Fibroblast of upper back skin (primary cell): ENCODE data around the gene ADARB2.
"Not testable (repeated sequence)": the region's sequence is repeated elsewhere in the genome, so short reads cannot be mapped to it uniquely, and the experiment has no call there.

Experiments
- DNase-seq: peaks from one replicate; pipeline ENCODE4 v3.0.0-alpha.2; 2013

Gene ADARB2

DNA sequence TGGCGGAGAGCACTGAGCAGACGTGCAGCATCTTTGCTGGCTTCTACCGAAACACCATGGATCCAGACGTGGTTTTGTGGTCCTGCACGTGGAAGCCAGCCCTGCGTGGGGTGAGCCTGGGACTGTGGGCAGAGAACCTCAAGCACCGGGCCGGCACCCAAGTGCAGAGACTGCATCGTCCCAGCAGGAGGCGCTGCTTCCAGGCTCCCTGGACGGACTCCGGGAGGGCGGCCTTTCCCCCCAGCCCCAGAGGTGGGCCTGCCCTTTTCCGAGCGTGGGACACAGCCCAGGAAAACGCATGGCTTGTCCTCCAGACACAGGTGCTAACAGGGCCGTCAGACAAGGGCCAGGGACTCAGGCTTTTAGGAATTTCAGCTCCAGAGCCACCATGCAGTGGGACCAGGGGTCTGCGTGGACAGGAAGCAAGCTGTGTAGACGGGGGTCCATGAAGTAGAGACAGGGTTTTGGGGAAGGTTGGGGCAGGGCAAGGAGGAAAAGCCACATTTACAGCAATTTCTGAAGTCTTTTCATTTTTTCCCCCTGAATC lies 377.2 kb downstream of the ADARB2 start:
- DNase-seq: peak; percentile 40

DNA sequence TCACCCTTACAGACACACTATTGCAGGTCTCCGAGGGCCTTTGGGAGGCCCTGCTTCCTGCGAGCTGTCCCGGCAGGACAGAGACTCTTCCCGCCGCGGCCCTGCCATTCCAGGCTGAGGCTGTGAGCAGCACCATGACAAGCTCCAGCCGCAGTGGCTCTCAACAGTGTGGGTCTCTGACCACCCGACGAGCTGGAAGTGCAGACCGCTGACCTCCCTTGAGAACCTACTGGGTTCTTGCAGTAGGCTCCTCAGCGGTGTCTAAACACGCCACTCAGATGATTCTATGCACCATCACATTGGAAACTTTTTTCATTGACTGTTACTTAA lies 377.7 kb downstream of the ADARB2 start:
- DNase-seq: no peak

DNA sequence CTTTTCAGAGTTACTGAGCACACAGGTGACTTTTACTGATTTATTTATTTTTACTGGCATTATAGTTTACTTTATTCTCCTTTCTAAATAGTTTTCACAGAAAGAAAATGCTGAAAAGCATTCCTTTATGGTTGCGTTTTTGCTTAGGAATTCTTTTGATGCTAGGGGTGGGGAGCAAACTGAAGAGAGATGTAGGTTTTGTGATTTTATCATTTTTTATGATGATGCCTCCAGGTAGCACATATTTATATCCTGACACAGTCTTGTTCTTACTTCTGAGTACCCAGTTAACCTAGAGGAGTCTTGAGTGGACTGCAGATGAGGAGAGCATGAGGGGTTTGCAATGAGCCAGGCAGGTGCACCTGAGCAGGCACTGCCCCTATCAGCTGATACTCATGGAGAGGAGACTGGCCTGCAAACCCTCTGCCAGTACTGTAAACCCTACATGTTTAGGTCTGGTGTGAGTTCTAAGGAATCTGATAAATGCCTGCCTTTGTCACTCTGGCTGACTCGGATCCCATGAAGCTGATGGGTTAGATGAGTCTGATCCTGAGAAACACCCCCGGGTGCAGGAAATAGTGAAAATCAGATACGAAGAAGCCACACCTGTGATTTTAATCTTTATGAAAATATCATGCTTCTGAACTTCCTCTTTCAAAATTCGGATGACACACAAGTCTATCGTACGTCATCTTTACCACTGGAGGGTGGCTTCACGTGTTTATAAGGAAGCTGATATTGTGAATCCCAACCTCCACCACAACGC lies 378.3 kb downstream of the ADARB2 start:
- DNase-seq: no peak

DNA sequence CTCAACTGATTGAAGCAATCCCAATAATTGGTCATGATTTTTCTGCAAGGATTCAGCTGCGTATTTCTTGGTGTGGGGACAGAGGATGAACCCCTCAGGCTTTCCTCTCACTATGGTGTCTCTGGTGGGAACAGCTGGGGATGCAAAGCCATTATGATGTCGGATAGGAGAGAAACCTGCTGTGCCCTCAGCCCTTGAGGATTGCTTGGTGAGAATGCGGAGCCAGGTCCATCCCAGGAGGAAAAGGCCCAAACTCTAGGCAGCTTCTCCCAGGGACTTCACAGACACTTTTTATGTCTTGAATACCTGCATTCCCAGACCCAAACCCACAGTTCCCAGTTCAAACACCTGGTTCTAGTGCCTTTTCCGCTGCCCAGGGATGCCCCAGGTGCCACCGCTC lies 379.2 kb downstream of the ADARB2 start:
- no peak for DNase-seq

DNA sequence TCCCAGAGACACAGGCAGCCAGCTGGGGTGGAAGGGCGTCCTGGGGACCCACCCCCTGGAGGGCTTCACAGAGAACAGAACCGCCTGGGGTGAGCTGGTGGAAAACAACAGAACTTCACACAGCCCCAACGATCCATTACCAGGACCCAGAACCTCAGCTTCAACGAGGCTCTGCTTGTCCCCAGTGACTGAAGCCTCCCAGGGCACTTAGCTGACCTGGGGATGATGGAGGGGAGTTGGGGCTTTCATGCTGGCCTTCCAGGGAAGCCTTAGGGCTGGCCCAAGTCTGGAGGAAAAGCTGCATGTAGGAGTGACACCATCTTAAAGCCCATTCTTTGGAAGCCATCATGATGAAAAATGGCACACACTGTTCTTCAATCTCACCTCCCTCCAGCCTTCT lies 381.0 kb downstream of the ADARB2 start:
- DNase-seq: no peak

DNA sequence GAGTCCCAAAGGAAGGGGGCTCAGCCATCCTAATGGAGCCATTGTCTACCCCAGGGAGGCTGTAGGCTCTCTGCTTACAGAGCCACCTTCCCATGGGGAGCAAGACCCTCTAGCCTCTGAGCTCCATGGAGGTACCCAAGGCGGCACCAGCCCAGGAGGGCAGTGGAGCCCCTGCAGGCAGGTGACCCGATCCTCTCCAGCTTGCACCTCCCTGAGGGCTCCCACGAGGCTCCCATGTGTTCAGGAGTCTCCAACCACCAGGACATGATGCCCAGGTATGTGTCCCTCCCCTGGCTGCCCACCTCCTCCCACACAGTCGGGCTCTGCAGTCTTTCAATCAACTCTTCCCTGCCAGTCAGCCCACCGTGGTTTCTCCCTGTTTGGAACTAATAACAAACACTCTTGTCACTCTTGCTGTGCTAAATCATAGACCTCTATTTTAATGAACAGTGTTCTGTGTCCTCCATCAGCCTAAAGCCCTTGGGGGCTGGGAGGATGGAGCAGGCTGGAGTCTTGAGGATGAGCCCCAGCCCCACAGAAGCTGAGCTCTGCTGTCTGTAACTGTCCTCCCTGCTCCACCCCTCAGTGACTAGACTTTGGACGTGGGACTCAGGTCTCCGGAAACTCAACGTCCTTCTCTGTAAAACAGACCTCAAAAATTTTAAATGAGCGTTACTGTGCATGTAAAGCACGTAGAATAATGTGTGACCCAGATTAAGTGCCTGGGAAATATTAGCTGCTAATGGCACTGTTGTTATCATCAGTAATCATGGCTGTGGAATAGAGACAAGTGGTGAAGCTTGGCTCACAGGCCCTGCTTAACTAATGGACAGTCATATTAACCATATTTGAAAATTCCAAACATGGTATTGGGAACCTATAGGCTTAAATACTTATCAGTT lies 382.3 kb downstream of the ADARB2 start:
- no peak for DNase-seq

DNA sequence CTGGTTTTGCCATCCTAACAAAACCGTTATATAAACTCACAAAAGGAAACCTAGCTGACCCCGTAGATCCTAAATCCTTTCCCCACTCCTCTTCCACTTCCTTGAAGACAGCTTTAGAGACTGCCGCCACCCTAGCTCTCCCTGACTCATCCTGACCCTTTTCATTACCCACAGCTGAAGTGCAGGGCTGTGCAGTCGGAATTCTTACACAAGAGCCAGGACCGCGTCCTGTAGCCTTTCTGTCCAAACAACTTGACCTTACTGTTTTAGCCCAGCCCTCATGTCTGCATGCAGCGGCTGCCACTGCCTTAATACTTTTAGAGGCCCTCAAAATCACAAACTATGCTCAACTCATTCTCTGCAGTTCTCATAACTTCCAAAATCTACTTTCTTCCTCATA lies 385.0 kb downstream of the ADARB2 start:
- not testable (repeated sequence) for DNase-seq

DNA sequence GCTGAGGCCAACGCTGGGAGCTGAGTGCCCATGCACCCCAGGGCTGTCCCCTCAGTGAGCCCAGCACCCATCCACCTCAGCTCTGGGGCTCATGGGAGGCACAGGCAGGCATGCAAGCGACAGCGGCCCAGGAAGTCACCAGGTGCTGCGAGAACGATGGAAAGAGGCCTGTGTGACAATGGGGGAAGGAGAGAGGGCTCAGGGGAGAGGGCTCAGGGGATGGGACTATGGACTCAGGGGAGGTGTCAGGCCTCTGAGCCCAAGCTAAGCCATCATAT lies 388.6 kb downstream of the ADARB2 start:
- no peak for DNase-seq

DNA sequence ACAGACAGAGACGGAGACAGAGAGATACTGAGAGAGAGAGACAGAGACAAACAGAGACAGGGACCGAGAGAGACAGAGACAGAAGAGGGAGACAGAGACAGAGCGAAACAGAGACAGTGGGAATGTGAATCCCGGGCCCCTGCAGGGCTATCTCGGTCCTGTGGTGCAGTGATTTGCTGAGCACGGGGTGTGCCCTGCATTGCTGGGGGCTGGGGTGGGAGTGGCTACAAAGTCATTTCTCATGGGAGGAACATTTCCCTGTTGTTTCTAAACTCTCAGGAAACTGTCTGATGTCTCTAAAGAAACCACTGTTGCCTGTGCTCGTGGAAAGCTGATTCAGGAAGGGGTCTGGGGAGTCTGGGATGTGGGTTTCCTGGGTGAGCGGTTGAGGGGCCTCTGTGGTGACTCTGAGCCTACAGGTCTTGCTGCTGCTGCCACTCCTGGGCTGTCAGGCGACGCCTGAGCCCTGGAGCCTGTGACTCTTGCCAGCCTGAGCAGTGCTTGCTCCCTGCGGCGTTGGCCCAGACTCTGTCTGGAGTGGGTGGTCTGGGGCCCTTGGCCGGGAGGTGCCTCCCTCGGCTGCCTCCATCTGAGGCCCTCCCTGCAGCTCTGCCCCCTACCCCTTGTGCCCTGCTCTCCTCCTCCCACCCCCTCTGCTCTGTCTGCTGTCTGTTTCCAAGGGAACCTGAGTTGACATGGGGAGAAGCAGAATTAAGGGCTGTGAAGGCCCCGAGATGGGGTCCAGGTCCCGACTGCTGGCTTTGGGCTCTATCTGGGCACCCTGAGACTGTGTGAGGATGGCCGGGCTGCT lies 389.2 kb downstream of the ADARB2 start:
- no peak for DNase-seq

DNA sequence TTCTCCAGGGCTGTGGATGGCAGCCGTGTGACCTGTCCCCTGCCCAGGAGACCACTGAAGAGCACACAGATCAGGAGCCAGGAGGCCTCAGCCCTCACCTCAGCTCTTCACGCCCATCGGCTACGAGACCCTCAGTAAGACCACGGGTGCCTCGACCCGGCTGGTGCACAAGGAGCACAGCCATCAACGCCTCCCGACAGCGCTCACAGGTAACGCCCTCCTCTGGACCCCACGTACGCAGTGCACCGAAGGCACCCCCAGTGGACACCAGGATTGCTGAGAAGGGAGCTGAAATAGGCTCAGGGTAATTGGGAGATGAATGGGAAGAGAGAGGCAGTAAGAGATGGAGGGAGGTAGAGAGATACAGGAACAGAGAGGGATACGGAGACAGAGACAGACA lies 389.8 kb downstream of the ADARB2 start:
- no peak for DNase-seq

DNA sequence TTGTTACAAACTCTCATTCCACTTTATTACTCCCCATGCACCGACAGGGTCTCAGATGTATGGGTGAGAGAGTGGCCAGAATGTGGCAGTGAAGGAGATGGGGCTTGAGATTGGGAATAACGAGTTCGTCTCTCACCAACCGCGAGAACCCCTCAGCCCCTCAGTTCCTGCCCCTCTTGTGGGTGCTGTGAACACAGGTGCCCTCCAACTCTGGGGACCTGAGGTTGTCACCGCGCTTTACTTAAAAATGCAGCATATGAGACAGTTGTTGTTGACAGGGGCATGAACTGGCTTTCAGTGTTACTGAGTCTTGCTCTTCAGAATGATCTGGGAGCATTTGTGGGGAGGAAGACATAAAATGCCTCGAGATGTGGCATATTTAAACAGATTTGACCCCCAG lies 391.1 kb downstream of the ADARB2 start:
- no peak for DNase-seq

DNA sequence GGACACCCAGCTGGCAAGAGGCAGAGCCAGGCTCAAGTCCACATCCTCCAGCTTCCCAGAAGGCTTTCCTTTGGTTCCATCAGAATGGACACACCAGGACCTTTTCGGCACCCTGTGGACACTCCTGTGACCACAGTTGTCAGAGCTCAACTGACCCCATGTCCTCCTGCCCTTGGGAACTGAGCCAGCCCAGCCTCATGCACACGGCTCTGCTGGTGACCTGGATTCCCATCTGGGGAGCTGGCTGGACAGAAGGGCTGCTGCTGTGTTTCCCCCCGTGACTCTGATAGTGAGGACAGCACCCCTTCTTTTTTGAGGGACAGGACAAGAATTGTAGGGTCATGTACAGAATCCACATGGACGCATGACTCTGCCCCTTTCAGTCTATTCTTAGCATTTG lies 392.0 kb downstream of the ADARB2 start:
- DNase-seq: no peak

DNA sequence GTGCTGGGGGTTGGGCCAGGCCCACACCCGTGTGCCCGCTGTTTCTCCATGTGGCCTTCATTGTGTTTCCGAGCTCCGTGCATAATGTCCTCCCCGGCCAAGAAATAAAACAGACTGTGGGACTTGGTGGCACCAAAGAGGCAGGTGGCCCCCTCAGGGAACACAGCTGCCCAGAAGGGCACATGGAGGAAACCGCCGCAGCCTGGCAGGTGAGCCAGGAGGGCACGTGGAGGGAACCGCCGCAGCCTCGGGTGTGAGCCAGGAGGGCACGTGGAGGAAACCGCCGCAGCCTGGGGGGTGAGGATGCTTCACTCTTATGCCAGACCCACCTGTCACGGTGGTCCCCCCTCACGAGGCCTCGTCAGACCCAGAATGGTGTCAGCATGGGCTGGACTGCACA lies 392.5 kb downstream of the ADARB2 start:
- DNase-seq: no peak

DNA sequence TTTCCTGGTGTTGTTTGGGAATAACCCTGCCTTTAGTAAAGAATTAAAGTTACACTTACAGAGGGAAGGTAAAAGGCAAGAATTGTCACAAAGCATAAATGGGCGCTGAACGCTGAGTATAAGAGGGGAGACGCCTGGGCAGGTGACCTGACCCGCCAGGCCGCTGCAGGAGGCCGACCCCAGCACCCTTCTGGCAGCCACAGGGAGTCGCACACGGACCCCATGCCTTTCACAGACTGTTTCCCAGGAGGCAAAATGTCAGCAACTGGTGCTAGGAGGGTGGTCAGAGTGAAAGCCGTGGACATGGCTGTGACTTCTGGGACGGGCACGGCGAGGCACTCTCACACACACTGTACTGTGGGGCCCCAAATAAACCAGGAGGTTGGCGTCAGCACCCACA lies 392.9 kb downstream of the ADARB2 start:
- no peak for DNase-seq

DNA sequence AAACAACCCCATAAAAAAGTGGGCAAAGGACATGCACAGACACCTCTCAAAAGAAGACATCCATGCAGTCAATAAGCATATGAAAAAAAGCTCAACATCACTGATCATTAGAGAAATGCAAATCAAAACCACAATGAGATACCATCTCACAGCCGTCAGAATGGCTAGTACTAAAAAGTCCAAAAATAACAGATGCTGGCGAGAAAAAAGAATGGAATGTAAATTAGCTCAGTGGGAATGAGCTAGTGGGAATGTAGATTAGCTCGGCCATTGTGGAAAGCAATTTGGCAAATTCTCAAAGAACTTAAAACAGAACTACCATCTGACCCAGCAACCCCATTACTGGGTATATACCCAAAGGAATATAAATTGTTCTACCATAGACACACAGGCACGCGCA lies 394.1 kb downstream of the ADARB2 start:
- DNase-seq: no peak

DNA sequence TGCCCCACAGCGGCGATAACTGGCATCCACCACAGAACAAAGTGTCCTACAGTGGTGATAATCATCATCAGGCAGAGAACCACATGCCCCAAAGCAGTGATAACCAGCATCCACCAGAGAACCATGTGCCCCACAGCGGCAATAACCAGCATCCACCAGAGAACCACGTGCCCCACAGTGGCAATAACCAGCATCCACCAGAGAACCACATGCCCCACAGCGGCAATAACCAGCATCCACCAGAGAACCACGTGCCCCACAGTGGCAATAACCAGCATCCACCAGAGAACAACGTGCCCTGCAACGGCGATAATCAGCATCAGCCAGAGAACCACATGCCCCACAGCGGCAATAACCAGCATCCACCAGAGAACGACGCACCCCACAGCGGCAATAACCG lies 396.3 kb downstream of the ADARB2 start:
- DNase-seq: not testable (repeated sequence)

DNA sequence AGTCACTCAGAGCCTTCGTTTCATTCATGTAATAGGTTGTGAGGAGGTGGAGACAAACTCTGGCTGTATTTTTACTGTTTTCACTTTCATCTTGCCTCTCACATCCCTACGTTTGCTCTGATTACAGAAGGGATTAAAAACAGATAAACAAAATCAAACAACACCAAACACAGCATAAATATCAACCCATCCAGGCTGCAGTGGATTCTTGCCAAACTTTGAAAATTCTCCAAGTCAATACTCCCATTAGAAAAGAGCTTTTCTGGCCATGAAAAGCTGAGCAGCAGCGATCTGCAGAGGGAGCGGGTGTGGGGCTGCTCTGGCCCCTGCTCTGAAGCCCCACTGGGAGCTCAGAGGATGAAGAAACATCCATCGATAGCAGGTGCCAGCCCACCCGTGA lies 397.9 kb downstream of the ADARB2 start:
- DNase-seq: no peak

DNA sequence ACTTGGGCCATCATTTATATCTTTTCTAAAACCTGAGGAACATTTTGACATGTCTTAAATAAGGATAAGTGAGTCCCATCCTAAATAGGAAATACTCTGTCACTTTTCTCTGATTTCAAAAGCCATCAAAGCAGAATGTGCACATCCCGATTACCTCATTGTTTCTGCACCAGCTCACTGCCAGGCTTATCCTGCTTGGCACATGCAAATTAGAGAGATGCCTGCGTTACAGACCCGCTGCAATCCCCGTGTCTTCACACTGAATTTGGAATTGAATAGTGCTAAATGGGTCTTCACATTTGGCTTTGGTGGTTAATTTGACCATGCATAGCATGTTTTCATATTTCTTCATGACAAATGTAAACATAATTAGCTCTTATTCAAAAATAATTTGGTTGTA lies 401.7 kb downstream of the ADARB2 start:
- no peak for DNase-seq

DNA sequence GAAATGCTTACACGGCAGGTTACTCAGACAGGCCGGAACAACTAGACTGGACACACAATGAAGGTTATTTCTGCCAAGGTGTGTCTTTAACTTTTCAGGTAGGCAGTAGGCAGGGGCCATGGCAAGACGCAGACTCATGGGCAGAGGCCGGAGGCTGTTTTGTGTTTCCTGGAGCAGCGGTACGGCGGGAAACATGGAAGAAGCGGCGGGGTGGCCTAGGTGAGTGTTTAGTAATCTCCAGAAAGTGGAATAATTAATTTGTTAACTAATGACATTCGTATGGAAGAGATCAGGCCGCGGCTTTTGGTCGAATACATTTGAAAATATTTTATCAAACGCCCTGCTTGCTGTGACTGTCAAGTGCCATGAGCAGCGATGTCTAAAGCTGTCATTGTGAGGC lies 403.3 kb downstream of the ADARB2 start:
- DNase-seq: no peak

DNA sequence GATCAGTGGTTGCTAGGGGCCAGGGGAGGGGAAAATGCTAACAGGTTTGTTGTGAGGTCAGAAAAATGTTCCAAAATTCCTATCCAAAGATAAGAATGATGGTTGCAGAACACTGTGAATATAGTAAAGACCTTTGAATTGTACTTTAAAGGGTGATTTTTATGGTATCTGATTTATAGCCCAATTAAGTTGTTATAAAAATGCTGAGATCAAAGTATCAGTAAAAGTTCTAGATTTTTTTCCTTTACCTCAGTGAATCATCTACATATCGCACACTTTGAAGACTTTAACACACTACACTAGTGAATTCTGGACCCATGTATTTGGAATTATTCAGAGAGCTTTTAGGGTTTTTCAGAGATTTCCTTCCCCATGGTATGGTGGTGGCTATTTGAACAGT lies 405.8 kb downstream of the ADARB2 start:
- DNase-seq: no peak

DNA sequence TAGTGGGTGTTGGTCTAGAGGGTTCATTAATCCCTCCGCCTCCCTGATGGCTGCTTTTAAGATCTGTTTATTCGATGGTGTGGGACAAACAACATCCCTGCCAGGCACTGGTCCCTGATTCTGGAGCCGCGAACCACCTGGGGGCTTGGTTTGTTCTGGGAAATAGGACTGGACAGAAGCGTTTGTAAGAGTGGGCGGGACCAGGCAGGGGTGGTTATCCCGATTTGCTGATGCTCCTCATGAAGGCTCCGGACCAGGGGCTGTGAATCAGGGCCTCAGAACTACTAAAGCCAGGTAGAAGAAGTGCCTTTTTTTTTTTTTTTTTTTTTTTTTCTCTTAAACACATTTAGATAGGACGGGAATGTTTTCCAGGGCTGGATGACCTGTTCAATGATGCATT lies 407.7 kb downstream of the ADARB2 start:
- DNase-seq: no peak

DNA sequence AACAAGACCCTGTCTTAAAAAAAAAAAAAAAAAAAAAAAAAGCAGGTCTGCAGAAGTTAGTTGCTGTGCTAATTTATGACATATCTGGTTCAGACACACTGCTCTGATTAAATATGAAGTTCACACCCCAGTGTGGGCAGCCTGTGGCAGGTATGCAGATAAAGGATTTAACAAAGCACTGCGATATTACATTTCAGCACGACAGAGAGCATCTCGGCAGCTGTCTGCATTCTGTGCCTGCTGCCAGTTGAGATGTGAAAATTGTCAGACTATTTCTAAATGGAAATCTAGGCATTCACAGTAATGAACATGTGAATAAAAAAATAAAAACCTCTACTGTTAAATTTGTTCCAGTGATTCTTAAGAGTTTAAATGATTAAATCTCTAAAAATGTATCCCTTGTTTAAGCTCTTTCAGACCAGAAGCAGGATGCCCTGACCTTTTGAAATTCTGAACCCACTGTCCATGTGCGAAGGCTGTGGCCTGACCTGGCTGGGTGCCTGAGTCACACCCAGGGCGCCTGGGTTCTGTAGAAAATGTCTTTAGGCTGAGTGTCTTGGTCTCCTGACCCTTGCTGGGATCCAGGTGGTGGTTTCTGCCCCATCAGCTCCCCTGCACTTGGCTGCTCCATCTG lies 408.2 kb downstream of the ADARB2 start:
- no peak for DNase-seq

DNA sequence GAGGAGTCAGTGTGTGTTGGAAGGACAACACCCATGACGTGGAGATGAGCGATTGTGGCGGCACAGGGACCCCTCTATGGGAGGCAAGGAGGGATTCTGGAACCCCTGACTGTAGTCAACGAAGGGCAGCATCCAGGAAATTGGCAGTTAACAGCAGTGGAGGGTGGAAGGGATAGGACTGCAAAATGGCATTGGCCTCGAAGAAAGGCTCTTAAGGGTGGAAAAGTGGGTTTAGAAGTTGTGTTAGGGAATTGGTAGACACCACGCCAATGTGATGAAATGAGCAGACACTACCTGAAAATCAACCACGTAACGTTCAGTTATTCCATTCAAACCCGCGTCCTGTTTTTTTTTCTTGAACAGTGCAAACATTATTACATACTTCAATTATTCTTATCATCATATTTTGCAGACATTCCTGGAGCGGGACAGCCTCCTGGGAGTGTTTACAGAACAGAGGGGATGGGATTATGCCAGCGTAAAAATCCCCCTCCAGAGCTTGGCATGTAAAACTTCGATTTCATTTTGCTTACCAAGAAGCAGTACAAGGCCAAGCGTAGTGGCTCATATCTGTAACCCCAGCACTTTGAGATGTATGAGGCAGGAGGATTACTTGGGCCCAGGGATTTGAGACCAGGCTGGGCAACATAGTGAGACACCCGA lies 409.0 kb downstream of the ADARB2 start:
- DNase-seq: no peak
